Posterior cingulate gyrus (tissue), 11 donors: Measurements from ENCODE around the gene MS4A7.
A peak's percentile ranks its signal among the peaks of the same experiment; 100 is the strongest.
"Not testable (repeated sequence)": the region's sequence is repeated elsewhere in the genome, so short reads cannot be mapped to it uniquely, and the experiment has no call there.

Experiments used
- DNase-seq, 10 donors: peaks; one replicate each; pipeline versions ENCODE4 v3.0.0 to v3.0.0-alpha.2; 2020 to 2021; ENCODE audit warnings: mixed read lengths in 3 of 10
- intact Hi-C: fragments of 100-400 bp; cut with DNase I; formaldehyde crosslinking; loops from one replicate; pipeline ENCODE4 v1.15.1; 2023

The MS4A7 gene, protein sequence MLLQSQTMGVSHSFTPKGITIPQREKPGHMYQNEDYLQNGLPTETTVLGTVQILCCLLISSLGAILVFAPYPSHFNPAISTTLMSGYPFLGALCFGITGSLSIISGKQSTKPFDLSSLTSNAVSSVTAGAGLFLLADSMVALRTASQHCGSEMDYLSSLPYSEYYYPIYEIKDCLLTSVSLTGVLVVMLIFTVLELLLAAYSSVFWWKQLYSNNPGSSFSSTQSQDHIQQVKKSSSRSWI

DNA sequence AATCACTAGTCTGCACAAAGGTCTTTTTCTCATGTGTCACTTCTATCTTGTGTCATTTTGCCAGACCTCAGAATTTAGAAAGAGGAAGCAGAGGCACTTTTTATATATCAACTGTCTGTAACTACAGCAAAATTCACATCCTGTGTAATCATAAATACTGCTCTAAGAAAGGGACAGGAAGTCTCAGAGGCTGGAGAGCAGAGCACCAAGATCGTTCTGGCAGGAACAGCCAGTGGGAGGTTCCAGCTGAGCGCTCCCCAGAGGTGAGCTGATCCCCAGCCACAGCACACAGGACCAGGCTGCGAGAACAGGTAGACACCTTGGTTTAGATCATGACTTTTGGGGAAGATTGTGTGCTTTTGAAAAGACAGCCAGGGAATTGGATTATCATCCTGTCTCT is at the start of gene MS4A7:
MS4A7 (plus strand) TSS at position 179 of the 400 bp plus-strand sequence. CDS start 4,610 bp downstream, outside the sequence.
- intact Hi-C loops = no loop called here
- no peak for DNase-seq

DNA sequence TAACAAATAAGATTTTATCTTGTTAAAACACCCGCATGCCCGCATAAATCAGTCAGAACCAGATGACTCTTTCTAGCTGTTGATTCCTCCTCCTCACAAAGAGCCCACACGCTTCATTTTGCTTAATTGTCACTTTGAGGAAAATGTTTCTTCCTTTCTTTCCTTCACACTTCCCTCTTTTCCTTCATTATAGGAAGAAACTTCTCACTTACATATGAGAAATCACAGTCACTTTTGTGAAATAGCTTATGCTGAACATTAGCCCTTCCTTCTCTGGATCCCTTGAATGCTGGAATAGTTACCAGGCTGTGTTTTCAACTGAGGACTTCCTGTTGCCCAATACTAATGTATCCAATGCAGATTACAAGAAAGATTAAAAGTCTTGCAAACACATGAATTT is 45.5 kb upstream of the MS4A7 start:
- no peak for DNase-seq
- intact Hi-C loops = no loop called here

DNA sequence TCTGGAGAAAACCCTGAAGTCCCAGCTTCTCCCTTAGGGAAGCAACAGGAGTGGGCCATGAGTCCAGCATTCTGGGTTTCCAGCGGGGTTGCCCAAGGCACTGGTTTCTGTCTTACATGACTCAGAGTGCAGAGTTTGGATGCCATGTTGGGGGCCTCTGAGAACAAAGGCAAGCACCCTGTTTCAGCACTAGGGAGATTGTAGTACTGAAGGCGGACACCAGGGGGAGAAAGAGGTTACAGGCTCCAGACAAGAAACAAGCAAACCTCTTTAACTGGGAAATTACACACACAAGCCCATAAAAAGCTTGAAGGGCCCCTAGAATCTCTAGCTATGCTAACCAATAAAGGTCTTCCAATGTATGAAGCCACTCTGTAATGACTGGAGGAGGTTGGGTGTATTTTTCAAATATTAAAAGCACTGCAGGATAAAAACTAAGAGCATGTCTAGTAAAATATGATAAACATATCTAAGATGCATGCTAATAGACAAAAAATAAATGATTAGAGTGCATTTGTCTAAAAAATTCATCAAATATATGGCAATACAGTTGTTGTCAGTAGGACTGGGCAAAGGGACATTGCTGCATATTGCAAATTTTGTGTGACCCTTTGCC is 44.2 kb upstream of the MS4A7 start:
- intact Hi-C loops = no loop called here
- DNase-seq = peak in 6 of 10 donors; percentile 12 to 72 (median 40)

DNA sequence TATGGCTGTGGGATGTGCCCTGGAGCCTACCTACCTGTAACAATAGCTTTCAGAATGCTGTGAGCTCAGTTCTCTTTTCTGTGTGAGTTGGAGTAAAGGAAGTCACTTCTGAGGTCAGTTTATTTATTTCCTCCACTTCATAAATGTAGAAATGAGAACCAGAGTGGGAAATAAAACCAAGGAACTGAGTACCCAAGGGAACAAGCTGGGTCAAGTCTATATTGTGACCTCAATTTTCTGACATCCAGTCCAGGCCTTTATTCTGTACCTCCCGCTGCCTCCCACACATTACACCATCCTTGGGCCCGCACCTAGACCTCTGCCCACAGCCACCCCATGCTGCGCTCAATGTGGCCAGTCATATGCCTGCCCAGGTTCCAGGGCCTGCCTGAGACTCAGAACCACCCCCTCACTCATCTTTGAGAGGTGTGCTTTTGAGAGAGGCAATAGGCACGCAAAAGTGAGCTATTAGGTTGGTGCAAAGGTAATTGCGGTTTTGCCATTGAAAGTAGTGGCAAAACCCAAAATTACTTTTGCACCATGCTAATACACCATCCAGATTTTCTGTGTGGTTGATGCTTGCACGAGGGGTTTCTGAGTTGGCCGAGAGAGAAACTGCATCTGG is 41.5 kb upstream of the MS4A7 start:
- DNase-seq = no peak
- intact Hi-C loops = no loop called here

DNA sequence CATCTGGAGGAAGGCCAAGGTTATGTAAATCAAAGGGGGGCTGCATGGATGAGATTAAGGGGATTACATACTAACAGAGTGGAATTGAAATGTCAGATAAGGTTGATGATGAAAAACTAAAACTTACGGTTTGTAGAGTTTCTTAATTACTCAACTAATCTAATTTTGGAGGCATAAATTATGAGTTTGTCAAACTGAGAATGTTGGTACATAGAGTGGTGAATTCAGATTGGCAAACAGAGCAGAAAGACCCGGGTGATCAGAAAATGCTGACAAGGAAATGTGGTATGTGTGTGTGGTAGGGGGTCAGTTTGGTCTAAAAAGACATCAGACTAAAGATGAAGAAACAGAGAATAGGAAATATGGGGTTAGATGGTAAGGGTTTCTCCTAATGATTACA is 40.3 kb upstream of the MS4A7 start:
- intact Hi-C loops = no loop called here
- DNase-seq = no peak

DNA sequence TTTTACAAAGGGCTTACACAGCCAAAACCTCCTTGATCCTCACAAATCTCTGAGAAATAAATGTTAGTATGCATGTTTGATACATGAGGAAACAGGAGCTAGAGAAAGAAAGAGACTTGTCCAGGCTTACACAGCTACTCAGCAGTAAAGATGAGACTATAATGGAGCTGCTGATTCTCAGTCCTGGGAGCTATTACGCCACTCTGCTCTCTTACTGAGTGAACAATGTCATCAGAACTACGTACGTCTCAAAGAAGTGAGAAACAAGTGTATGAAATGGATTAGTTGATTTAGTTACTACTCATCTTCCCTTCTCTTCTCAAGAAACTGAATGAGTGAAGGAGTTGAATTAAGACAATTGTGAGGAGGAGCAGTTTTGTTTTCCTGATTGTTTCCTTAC is 39.0 kb upstream of the MS4A7 start:
- no peak for DNase-seq
- intact Hi-C loops = no loop called here

DNA sequence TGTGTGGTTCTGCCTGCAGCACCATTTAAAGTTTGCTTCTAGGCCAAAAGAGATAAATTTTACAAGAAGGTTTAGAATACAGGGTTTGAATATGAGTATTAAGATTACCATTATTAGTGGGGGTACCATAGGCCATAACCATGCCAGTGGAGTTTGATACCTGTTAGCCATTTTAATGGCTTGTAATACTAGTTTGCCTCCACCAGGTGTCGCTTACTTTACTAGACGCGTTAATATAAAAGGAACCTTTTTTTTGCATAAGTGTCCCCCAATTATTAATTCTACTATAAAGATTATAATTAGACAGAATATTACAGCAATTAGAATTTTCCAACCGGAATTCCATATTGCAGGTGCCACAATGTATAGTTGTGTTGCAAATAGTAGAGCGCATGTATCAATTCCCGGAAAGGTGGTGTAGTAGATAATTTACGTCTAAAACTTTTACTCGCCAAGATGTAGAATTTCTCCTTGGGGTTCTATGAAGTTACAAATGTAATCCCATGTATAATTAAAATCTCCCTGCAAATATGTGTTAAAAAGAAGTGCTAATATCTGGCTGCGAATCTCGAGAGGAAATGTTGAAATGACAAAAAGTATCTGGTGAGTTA is 35.1 kb upstream of the MS4A7 start:
- intact Hi-C loops = no loop called here
- DNase-seq = no peak

DNA sequence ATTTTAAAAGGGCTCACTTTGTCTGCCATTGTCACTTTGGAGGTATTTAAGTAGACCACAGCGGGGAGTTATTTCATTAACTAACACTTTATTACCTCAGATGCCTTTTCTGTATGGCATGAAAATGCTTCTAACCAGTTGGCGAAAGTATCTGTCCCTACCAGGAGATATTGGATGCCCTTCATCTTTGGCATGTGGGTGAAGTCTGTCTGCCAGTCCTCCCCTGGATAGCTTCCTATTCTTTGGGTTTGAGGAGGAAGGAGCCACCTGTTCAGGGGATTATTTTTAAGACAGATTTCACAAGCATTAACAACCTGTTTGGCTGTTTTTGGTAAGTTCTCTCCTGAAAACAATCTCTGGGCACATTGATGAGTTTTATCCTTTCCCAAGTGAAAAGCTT is 34.2 kb upstream of the MS4A7 start:
- intact Hi-C loops = no loop called here
- DNase-seq = no peak

DNA sequence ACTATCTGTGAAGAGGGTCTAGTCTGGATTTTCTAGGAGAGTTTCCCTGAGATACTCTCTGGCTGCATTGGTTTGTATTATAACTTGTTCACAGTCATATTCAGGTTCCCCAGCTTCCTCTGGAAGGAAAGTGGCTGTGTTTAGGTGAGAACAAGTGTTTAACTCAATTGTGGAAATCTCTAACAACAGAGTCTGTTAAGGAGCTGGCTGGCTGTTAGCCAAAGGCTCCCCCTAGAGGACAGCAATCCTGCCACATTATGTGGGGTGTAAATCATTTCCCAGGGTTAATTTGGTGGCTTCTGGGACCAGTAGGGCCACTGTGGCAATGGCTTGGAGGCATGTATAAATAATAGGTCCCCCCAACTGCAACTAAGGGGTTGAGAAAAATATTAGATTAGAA is 32.8 kb upstream of the MS4A7 start:
- intact Hi-C loops = no loop called here
- DNase-seq = peak in 2 of 10 donors; percentile 13 to 28

DNA sequence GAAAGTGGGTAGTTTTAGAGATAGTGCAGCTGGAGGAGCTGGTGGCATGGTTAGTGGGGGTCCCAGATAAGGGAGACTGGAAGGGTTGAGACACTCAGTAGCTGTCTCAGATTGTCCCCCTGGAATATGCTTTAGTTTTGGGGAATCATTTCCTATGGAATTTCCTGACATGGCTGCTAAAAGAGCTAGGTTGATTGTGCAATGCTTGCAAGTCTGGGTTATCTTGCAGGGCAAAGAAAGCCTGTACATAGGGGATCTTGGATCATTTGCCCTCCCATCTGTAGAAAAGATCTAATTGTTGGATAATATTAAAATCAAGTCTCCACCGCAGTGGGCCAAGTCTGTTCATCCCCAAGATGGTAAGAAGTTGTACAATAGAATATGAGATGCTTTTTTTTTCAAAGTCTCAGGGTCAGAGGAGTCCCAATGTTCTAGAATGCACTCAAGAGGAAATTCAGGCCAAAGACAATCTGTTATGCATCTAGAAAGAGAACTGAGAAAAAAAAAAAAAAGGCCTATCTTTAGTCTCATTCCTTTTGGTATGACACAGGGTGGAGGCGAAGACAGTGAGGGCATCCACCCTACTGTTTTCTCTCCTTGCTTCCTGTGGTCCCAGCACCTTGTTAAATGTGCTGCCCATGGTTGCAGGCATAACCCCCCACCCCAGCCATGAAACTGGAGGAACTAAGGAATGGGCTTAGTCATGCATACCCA is 31.1 kb upstream of the MS4A7 start:
- no peak for DNase-seq
- intact Hi-C loops = no loop called here

DNA sequence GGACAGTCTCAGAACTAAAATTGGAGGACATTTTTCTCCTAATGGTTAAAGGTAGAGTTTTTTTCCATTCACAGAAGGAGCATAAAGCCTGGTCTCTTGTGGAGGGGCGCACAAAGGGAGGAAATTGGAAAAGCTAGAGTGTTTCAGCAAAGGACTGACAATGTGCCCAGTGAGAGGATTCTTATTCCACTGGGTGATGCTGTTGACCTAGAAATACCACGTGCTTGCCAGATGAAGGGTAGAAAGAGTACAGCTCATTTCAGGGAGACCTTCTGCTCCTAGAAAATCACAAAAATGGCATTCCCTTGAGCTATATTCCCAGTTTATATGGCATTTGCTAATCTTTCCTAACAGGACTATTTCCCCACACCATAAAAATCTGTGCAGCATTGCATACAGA is 30.2 kb upstream of the MS4A7 start:
- no peak for DNase-seq
- intact Hi-C loops = no loop called here

DNA sequence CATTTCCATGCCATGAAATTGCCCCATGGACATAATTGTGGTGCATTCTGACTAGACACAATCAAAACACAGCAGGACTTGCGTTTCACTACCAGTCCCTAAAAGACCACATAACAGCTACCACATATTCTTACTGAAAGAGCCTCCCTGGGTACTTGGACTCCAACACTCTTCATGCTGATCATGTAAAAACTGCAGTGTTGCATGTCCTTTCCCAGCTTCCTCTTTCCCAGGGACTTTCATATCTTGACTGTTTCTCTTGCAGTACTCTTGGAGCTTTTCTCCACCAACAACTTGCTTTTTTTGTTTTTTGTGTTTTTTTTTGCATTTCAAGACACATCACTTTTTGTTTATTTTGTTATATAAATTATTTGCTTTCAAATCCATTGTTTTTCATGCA is 28.3 kb upstream of the MS4A7 start:
- intact Hi-C loops = no loop called here
- DNase-seq = no peak

DNA sequence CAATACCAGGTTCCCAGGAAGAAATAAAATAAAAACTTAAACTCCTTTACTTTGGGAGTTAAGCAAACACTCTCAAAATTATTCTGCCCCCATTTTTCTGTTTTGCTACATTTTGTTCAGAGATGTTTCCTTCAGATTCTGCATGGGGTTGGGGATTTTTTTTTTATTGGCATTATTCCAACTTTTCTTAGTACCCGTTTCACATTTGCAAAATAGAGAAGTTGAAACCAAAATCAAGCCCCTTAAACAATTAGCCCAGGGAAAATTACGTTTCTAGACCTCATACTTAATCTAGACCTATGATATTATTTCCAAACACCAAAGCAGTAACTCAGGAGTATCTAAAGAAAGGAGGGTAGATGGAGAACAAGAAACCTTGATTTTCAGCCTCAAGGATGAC is 20.6 kb upstream of the MS4A7 start:
- DNase-seq = no peak

DNA sequence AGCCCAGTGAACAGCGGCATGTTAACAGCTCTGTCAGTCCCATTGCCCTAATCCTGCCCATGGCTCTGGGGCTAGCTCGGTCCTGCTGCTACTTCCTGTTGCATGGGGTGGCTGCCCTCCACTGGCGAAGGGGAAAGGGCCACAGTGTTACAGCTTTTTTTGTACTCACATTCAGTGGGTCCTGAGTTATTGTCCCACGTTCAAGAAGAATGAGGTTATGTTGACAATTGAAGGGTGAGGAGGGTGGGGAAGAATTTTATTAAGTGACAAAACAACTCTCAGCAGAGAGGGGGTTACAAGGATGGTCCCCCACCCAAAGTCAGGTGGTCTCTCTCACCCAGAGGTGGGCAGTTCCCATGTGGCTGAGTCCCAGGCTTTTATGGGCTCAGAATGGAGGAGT is 17.7 kb upstream of the MS4A7 start:
- intact Hi-C loops = loop anchor here (5.0 kb wide), 1 partner anchor 257 kb away; no protein-coding TSS in a partner anchor
- no peak for DNase-seq

More for the DNA sequence above, 20.6 kb upstream of the MS4A7 start:
- intact Hi-C loops = no loop called here

DNA sequence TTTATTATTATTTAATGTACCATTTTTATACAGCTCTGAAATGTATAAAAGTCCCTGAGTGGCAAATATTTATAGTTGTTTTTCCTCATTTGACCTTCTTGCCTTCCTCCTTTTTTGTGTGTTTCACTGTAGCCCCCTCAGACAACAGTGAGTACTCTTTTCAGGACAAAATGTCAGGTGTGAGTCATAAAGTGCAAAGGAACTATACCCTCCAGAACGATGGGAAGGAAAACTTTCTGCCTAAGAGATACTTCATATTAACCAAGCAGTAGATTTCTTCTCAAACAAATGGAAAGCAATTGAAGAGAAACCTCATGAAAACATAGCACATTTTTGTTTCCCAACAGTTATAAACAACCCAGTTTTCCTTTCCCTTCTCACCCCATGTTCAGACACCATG is 16.1 kb upstream of the MS4A7 start:
- intact Hi-C loops = loop anchor here (5.0 kb wide), 1 partner anchor 255 kb away; no protein-coding TSS in a partner anchor
- no peak for DNase-seq

DNA sequence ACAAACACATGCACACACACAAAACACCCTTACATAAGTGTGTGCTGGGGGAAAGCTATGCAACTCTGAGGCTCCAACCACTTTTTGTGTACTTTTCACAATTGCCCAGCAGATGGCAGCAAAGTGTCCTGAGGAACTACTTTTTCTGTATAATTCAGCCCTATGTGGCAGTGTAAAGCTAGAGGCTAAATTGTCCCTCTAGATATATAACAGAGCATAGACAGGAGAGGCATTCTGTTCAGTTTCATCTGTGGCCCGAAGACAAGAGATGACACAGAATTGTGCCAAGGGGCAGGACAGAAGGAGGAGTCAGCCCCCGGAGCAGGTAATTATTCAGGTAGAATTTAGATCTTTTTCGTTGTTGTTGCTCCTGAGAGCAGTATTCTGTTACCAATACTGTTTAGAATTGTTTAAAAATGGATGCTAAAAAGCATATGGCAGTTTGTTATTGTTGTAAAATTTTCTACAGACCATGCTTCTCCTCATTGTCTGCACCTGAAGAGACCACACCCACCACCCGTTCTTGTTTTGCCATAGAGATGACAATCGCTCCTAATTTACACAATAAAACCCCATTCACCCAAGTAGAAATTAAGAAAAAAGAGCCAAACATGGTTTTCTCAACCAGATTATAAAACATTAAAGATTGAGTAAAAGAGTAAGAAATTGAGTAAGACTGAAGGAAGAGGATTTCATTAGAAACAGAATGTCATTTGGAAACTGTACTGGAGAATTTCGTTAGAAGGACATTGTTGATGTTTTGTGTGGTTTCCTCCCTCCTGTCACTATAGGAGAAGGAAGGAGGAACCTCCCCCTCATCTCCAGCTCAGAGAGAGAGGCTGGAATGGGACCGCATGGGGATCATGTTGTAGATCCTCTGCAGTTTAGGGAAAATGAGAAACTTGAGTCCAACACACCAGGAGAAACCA is 14.5 kb upstream of the MS4A7 start:
- intact Hi-C loops = loop anchor here (5.0 kb wide), 1 partner anchor 253 kb away; no protein-coding TSS in a partner anchor
- peak in 6 of 10 donors; percentile 19 to 86 (median 54) for DNase-seq

DNA sequence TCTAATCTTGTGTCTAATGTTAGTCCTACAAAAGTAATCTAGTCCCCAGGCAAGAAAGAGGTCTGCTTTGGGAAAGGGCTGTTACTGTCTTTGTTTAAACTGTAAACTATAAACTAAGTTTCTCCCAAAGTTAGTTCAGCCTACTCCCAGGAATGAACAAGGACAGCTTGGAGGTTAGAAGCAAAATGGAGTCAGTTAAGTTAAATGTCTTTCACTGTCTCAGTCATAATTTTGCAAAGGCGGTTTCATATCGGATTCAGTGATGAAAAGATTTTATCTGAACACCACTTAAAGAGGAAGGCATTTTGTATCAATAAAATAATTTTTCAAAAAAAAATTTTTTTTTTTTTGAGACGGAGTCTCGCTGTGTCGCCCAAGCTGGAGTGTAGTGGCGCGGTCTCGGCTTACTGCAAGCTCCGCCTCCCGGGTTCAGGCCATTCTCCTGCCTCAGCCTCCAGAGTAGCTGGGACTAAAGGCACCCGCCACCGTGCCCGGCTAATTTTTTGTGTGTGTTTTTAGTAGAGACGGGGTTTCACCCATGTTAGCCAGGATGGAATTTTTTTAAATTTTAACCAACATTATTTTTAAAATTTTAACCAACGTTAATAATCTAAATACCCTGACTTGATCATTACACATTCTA is 11.9 kb upstream of the MS4A7 start:
- intact Hi-C loops = not testable (repeated sequence)
- peak in 1 of 10 donors; percentile 82 for DNase-seq

DNA sequence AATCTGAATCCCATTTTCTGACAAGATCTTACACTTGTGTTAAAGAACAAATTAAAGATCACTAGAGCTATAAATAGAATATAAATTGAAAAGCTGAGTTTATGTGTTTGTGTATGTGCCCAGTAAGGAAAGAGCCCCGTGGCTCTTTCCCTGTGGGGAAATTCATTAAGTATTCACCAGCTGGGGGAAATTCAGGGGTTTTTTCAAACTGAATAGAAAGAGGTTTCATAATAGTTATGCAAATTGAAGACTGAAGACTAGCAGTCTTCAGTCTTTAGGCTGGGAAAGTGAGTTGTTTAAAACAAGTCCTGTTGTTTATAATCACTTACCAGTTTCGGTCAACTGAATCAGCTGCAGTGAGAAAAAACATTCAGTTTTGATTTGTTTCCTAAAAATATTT is 11.3 kb upstream of the MS4A7 start:
- intact Hi-C loops = no loop called here
- no peak for DNase-seq

DNA sequence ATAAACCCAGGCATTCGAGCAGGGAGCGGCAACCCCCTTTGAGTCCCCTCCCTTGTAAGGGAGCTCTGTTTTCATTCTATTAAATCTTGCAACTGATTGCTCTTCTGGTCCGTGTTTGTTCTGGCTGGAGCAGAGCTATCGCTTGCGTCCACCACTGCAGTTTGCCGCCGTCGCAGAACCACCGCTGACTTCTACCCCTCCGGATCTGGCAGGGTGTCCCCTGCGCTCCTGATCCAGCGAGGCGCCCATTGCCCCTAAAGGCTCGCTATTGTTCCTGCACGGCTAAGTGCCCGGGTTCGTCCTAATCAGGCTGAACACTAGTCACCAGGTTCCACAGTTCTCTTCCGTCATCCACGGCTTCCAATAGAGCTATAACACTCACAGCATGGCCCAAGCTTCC is 10.4 kb upstream of the MS4A7 start:
- intact Hi-C loops = no loop called here

More for the DNA sequence above, 10.4 kb upstream of the MS4A7 start:
- no peak for DNase-seq
